Choroid plexus epithelial cell (primary cell): ENCODE data around the gene ERC1.

Experiments
- DNase-seq: peaks from one replicate; pipeline ENCODE4 v3.0.0-alpha.2; 2010; ENCODE audit warnings: low read depth
- H3K4me3 ChIP-seq: 2 replicates; pipeline ENCODE4 v1.5.1; 2011; ENCODE audit warnings: low read depth, mild to moderate bottlenecking, control low read depth, low read length, moderate library complexity
- CTCF ChIP-seq: conservative IDR thresholded peaks from 2 replicates; pipeline ENCODE4 v1.5.1; 2011; ENCODE audit warnings: low read depth, mild to moderate bottlenecking, control low read depth, inconsistent platforms, low read length, moderate library complexity

ERC1 gene

GRCh38 chr12:1176191-1176590 lies 185.2 kb downstream of the ERC1 start:
- no peak for DNase-seq
- TF ChIP-seq CTCF, result no peak
- H3K4me3 ChIP-seq, result no peak overlapping the region

- no peak for TF ChIP-seq CTCF
- no peak overlapping the region for H3K4me3 ChIP-seq
- no peak for DNase-seq
Observed at GRCh38 chr12:1179128-1179527, 188.1 kb downstream of the ERC1 start.

- TF ChIP-seq CTCF, result no peak
- no peak overlapping the region for H3K4me3 ChIP-seq
- no peak for DNase-seq
Observed at GRCh38 chr12:1182069-1182468, 191.0 kb downstream of the ERC1 start.

- no peak overlapping the region for H3K4me3 ChIP-seq
- peak; percentile 29 for DNase-seq
- no peak for TF ChIP-seq CTCF
Observed at GRCh38 chr12:1184402-1184801, 193.4 kb downstream of the ERC1 start.

- no peak for DNase-seq
- H3K4me3 ChIP-seq, result no peak overlapping the region
- TF ChIP-seq CTCF, result no peak
Observed at GRCh38 chr12:1185460-1186182, 194.6 kb downstream of the ERC1 start.

- TF ChIP-seq CTCF, result no peak
- no peak for DNase-seq
- no peak overlapping the region for H3K4me3 ChIP-seq
Observed at GRCh38 chr12:1186298-1186697, 195.3 kb downstream of the ERC1 start.

- DNase-seq, result no peak
- no peak overlapping the region for H3K4me3 ChIP-seq
- no peak for TF ChIP-seq CTCF
Observed at GRCh38 chr12:1188016-1188415, 197.0 kb downstream of the ERC1 start.
